OCI-M2 (cell line): ENCODE measurements around the gene SERPINE2.

Experiments used
- DNase-seq: peaks from one replicate; lab custom pipeline; 2025; ENCODE audit not compliant: unreplicated experiment; lab: John Stamatoyannopoulos, UW

SERPINE2 gene

DNA sequence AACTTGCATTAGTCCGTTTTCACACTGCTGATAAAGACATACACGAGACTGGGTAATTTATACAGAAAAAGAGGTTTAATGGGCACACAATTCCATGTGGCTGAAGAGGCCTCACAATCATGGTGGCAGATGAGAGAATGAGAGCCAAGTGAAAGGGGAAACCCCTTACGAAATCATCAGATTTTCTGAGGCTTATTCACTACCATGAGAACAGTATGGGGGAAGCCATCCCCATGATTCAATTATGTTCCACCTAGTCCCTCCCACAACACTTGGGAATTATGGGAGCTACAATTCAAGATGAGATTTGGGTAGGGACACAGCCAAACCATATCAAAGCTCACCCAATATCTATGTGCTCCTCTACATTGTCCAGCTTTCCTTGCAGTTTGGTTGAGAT, 16.0 kb upstream of the SERPINE2 start:
- DNase-seq, result no peak

DNA sequence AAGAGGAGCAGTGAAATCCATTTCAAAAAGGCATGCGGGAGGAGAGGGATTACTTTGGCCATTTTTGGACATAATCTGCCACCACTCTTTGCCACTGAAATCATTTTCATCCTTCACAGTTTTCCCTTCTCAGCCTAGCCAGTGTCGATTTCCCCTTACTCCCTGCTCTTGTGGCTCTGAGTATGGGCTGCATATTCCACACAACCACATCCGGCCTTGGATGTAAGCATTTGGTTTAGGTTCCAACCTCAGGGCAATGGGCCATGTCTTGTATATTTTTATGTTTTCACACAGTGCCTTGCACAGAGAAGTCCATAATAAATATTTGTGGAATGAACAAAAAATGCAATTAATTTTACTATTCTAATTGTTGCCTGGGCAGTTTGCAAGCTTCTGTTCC, 7.7 kb upstream of the SERPINE2 start:
- DNase-seq, result no peak

DNA sequence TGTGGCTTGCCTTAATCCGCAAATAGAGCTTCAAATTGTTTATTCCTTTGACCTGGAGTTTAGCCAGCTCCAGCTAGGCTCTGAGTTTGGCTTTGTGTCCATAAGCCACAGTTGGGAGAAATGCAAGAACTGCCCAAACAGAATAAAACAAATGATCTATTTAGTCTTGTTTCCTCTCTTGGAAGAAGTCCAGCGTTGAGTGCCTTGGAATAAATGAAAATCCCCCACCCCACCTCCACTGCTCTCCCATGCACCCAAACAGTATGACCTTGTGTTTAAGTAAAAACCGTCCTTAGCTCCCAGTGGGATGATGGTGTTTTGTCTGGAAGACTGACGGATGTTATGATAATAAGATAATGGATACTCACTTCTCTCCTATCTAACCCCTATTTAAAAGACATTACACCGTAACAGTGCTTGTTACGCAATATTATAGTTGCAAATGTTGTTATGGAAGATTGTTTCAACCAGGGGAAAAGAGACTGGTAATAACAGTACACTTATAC, 3.2 kb upstream of the SERPINE2 start:
- no peak for DNase-seq

DNA sequence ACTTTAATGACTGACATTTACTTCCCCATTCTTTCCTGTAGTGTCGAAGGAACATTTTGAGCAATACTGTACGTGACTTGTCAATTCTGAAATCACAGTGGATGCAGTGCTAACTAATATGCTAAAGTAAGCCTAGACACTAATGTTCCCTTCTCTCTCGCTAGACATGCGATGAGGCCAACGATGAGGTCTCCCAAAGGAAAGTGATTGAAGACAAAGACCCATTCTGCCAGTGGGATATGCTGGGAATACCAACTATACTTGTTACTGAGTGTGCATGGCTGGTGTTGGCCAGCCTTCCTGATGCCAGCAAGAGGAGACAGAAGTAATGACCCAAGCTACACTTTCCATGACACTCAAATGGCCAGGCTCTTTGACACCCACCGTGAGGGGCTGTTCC, 2.5 kb upstream of the SERPINE2 start:
- no peak for DNase-seq

DNA sequence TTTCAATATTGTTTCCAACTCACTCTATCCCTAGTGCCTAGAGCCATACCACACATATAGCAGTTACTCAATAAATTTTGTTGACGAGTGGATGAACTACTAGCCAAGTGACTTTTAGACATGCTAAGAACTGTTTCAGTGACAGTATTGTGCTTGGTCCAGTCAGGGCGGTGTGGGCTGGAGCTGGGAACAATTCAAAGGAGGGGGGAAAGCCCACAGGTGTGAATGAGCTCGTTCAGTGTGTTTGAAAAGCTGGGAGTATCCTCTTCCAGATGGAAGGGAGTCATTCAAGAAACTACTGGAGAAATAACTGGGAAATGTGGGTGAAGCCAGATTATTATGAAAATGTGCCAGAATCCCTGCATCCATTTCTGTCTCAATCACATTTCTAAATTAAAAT, 1.7 kb upstream of the SERPINE2 start:
- no peak for DNase-seq

DNA sequence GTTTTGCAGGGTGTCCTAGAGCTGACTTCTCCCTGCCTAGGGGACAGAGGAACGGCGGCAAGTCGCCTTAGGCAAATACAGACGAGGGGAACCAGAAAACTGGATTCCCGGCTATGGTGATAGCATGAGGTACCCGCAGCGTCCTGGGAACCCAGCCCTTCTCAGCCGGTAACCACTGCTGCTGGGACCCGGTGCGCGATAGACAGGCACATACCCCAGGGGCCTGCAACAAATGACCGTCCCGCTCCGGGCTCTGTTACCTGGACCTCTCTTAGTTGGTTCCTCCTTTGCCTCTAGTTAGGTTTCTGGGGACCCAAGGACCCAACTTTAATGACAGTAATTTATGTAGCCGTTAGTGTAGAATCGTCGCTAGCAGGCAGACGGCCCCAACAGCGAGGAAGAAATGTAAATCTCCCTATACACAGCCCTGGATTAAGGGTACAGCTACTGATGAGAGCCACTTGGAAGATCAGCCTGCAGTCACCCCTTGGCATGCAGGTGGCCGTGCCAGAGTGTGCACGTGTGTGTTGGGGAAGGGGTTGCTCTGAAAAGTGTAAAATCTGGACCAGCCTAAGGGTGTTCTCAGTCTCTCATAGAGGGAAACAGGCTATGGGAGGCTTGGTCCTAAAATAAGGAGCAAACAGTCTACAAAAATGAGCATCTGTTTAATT, 819 bp upstream of the SERPINE2 start:
- DNase-seq, result no peak

DNA sequence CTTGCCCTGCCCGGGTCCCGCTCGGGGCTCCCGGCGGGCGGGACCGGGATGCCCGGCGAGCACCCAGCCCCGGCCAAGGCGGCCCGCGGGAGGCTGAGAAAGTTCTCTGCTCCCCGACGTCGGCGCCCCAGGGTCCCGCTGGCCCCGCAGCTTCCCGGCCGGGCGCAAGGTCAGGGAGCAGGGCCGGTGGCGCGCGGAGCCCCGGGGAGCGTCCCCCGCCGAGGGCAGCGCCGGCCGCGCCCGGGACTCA, 331 bp downstream of the SERPINE2 start:
- DNase-seq, result no peak

DNA sequence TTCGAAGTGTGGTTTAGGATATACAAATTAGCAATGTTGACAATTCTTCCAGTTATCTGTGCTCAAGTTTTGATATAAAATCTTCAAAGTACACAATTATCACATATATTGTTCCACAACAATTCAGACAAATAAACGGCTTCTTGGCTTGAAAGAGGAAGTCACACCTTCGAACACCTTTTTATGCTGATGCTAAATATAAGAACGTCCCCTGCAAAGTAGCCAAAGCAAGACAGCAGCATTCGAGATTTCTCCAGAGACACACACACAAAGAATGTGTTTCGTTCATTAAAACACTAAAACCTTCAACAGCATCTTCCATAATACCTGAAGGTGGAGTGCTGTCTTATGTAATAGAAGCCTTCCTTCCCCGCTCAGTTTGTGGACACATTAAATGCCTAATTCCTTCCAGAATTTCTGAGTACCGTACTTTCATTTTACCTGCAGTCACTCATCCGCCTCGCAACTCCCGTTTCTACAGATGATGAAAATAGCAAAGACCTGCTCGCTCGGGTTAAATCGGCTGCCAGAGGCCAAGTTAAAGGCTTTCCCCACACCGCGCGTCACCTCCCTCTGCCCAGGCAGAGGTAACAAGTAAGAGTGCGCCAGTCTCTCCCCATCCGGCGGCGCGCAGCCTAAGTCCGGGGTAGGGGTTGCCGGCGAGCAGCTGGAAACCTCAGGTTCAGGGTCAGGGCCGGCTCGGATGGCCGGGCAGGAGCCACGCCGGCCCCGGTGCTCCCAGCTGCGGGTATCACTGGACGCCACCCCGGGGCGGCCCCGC, 847 bp downstream of the SERPINE2 start:
- DNase-seq, result no peak

DNA sequence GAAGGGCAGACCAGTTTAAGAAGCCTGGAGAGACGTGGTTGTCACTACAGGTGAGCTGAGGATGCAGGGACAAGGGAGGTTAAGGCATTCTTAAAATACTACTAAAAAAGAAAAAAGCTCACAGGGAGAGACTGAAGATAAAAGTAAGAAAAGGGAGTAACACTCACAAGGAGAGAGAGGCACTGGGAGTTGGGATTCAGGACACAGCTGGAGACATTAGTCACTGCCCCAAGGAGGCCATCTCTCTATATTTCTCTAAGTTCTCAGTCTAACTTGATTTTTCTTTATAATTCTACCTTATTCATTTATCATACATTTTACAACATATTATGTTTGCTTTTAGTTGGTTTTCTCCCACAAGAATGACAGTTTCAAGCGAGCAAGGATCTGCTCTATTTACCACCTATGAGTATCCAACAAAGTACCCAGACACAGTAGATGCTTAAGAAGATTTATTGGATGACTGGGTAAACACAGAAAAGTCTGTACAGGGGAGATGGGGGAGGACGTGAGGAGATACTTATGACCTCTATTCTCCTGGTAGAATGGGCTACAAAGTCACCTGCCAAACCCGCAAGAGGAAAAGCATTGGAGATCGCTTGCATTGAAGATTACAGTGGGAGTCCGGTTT, 2.2 kb downstream of the SERPINE2 start:
- no peak for DNase-seq

DNA sequence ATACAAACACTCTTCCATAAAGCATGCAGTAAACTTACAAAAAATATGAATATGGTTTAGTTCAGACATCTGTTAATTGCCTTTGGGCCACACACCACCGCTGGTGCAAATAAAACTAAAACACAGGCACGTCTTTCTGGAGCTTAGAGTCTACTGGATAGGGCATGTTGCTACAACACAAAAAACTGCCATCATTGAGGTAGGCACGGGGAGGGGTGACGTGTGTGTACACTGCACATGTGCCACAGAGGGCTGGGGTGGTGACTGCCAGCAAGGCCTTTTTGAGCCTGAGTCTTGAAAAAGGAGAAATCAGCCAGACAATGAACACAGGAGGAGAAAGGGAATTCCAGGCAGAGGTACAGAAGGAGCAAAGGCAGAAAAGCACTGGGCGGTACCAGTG, 5.1 kb downstream of the SERPINE2 start:
- DNase-seq, result no peak

DNA sequence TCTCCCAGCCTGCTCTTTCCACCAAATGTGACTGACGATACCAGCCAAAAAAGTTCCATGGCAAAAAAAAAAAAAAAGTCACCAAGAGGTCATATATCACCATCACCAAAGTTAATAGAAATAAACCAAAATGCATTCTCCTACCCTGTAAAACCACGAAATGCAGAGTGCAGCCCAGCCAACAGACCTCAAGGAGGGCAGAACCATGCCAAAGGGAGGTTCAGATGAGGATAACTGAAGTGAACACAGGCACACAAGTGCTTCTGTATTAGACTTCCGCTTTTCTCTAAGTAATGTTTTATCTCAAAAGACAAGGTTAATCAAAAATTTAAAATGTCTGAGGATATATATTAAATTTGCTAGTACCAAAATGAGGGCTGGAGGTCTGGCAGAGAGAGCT, 5.5 kb downstream of the SERPINE2 start:
- DNase-seq, result no peak

DNA sequence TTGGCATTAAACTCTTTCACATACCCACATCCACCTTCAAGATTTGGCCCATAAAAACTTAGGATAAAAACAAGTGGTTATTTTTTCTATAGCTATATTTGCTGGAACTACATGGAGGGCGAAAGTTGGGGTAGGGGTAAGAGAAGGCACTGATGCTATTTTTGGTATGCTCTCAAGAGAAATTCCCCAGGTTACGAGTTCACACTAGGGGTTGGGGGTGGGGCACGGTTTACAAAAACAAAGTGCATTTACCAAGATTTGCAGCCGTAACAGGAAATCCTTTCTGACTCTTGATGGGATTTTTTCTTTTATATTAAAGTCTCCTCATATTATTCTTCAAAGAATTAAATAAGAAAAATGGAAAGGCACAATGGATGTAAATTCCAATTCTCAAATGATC, 6.8 kb downstream of the SERPINE2 start:
- DNase-seq, result no peak

DNA sequence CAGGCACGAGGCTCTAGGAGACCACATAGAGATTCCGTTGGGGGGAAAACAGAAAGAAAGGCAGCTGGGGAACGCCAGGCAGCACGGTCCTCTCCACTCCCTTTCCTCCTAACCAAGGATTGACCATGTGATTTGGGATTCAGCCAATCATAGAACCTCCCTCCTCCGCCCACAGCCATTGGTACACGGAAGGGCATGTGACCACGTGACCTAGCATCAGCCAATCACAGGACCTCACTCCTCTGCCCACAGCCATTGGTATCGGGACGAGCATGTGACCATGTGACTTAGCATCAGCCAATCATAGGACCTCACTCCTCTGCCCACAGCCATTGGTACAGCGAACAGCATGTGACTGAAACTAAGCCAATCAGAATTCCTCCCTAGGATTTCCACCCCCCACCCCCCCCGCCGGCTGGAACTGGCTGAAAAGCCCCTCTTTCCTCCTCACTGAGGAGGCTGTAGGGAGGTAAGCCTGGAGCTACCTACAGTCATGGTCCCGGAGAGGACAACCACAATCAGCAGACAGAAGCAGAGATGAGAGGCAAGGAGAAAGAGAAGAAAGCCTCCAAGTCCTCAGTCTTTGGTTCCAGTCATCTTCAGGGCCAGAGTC, 7.6 kb downstream of the SERPINE2 start:
- DNase-seq, result no peak

DNA sequence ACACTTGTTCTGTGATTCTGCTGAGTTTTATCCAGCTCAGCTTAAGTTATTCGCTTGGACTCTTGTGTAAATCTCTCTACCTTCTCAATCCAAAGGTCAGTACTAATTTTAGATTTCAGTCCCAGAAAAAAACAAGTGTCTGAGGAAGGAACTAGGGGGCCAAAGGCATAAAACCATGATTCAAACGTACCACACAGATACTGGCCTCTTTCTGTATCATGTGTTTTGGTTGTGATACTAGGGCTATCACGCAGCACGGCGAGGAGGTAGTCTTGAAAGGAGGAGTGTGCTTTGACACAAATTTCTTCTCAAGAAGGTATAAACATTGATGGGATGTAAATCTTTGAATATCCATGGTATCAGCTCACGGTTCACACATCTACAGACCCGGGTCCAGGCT, 8.3 kb downstream of the SERPINE2 start:
- no peak for DNase-seq

DNA sequence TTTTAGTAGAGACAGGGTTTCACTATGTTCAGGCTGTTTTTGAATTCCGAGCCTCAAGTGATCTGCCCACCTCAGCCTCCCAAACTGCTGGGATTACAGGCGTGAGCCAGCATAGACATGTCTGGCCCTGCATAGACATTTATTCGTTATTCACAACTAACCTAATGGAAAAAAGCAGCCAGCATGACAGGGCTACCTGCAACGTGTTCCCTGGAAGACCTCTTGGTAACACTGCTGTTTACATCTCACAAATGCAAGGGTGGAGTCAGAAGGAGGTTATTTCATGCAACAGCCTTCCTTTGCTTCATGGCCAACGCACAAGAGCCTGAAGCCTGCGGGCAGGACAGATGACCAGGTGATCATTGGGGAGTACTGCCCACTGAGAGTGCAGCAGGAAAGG, 9.2 kb downstream of the SERPINE2 start:
- no peak for DNase-seq

DNA sequence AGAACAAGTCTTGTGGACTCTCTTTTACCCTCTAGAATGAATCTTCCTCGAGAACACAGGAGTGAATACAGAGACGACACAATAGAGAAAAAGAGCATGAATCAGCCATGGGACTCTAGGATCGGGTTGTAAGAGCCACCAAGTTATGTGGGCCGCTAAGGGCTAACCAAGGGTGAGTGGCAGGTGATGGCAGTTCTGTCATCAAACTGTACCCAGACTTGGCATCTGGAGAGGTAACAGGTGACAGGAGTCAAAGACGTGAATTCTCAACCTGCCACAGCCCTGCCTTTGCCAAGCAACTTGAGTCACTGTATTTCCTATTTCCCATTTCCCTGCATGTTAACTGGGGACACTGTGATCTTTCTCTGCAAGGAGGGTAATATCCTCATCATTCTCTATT, 11.2 kb downstream of the SERPINE2 start:
- no peak for DNase-seq

DNA sequence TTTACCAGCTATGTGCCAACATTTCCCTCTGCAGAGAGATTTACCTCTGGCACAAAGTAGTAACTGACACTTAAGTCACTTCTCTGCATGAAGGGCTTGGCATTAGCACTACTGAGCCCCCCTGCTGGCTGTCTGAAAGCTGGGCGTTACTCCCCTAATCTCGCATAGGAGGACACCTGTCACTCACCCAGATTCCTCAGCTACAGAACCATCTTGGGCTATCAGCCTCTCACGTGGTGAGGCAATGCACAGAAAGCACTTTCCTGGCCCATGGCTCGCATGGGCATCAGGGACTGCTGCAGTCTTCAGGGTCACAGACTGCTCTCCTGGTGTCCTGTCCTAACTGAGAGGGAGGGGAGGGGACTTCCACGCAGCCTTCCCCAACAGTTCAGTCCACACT, 12.0 kb downstream of the SERPINE2 start:
- no peak for DNase-seq

DNA sequence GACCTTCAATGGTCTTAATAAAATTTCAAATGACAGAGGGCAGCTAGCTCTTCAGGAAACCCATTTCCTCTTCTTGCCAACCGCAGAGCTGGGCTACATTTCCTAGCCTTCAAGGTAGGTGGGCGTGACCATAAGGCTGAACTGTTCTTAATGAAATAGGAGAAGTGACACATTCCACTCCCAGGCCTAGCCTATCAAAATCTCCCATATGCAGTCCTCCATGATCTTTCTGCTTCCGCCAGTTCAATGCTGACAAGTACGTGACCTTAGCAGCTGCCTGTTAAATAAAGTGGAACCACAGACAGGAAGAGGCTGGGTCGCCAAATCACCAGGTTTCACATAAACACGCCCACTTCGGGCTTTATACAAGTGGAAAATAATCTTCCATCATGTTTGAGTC, 13.2 kb downstream of the SERPINE2 start:
- no peak for DNase-seq

DNA sequence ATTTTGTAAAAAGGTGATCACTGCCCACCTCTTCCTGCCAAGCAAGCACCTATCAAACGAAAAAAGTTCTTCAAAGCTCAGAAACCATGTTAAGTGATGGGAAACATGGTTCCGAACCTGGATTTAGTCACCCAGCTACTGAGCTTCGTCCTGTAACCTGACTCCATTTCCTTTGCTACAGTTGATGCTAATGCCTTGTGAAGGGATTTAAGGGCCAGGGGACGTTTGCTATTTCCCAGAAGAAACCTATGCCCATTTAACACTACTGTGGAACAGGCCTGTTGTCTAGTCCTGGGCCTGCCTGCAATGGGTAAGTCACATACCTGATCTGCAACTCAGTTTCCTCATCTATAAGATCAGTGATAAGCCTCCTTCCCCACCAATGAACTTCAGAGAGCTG, 14.8 kb downstream of the SERPINE2 start:
- no peak for DNase-seq

DNA sequence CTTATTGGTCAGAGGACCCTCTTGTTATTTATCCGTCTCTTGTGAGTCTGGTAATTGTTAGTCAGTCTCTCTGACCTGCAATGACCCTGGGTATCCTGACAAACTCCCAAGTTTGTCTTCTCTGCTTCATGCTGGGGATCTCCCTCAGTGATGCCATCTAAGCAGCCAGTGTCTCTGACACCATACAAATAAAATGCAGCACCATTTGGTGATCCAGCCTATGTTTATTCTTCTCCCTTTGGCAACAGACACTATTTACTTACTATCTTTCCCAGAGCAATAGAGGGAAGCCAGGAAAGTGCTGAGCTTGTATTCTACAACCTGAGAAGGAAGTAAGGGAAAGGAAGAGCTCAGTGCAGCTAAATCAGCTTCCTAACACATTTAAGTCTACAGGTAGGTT, 15.9 kb downstream of the SERPINE2 start:
- no peak for DNase-seq

DNA sequence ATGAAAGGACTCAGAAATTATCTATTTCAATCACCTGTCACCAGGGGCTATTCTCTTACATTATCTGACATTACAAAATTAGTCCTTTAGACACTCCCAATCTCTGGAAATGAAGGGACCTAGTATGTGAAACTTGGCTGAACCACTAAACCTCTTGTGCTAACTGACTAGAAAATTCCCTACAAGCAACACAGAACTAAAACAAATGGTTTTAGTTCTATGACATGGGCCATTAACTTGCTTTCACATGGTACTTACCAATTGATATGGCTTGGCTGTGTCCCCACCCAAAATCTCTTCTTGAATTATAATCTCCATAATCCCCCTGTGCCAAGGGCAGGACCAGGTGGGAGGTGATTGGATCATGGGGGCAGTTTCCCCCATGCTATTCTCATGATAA, 16.6 kb downstream of the SERPINE2 start:
- no peak for DNase-seq

DNA sequence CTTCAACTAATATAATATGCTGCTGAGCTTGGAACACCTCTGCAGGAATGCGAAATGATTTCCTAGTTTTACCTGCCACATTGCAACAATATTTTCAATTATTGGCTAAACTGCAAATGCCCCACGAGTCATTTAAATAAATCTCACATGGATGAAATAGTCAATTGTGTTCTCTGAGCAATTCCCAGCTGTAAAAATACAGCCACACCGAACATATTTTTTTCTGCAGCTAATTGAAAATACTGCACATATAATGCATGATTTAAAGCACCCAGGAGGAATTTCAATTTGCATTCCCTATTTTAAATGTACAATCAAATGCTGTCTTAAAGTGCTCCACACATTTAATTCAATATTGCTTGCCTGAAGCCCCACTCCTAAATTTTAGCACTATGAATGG, 18.6 kb downstream of the SERPINE2 start:
- DNase-seq, result no peak
